ENCODE results near the gene DAB2.
"Not testable (repeated sequence)": the region's sequence is repeated elsewhere in the genome, so short reads cannot be mapped to it uniquely, and the experiment has no call there.

Gene DAB2

DNA sequence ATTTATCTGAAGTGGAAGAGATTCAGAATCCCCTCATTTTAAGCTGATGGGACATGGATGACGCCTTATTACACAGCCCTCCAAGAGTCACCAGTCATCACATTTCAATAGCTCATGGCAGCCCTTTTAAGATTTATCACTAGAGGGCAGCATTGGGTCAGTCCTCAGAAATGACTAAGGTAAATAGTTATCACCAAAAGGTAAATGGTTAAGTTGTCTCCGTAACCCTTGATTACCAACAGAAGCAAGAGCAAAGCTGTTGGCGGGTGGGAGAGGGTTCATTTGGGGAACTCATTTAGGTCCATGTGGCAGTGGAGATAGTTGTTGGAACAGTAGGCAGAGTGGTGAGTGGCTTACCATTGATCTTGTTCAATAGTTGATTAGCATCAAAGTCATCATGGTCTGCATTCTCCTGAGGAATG is 48.5 kb downstream of the DAB2 start:
- DNase-seq, result peak; percentile 57 to 64

DNA sequence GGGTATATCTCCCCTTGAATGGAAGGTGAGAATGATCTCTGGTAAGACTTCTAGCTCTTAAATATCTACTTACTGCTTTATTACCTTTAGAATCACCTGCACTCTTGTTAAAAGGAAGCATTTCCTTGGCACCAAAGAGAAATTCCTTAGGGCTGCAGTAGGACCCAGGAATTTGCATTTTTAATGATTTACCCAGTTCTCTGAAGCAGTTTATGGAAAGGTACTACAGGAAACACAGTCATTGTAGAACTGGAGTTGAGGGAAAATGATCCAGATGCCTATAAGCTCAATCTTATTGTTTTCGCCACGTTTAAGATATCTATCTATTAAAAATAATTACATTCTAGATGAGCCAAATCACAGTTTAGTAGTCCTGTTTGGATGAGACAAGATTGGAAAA is 51.0 kb downstream of the DAB2 start:
- DNase-seq, result no peak

DNA sequence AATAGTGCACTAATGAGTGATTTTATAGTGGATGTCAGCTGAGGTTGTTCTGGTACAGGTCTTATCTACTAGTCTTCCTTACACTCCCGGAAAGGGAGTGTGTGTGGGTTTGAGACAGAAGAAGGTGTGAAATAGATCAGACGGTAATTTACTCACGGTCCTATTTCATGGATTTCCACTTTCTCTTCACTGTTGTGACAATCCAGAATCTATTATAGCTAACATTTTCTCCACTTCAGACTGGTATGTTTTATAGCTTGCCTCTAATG is 53.5 kb downstream of the DAB2 start:
- DNase-seq, result no peak

- DNase-seq, result no peak
Observed at GRCh38 chr5:39370555-39371366, 54.0 kb downstream of the DAB2 start.

- no peak for DNase-seq
Observed at GRCh38 chr5:39369123-39369815, 55.5 kb downstream of the DAB2 start.

DNA sequence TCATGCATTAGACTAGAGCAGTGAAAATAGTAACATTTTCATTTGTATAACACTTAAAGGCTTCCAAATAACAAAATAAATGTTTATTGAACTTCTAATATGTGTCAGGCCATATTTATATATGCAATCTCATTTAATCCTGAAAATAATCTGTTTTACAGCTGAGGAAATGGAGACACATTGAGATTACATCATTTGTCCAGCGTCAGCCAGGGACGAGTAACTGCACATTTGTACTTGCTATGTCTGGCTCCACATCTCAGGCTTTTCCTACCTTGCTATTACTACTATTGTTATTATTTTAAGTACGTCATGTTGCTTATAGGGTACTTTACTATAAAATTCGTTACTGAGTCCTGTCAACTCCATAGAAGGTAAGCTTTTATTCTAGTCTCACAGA is 56.7 kb downstream of the DAB2 start:
- no peak for DNase-seq

GRCh38 chr5:39367711-39368110 is 57.1 kb downstream of the DAB2 start:
- no peak for DNase-seq

- no peak for DNase-seq
Observed at GRCh38 chr5:39364367-39364766, 60.4 kb downstream of the DAB2 start, which contains the start of gene C9. TSS of gene C9 (minus strand) at chr5:39364495. CDS start at chr5:39364464, 31 bp downstream.

DNA sequence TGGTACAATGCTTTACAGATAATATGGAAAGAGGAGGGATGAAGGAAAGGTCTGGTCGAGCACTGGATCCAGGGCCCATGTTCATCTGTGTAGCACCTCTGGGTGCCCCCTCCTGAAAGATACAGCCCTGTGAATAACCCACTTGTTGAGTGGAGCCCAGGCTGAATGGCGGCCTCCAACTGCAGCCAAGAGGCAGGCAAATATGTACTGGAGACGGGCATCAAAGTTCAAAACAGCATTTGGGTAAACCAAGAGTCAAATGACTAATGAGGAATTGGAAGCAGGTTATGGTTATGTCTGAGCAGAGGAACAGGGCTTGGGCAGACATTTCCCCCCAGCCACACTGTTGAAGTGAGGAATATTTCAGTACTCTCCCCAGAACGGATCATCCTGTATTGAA is 61.6 kb downstream of the DAB2 start:
- DNase-seq, result no peak

DNA sequence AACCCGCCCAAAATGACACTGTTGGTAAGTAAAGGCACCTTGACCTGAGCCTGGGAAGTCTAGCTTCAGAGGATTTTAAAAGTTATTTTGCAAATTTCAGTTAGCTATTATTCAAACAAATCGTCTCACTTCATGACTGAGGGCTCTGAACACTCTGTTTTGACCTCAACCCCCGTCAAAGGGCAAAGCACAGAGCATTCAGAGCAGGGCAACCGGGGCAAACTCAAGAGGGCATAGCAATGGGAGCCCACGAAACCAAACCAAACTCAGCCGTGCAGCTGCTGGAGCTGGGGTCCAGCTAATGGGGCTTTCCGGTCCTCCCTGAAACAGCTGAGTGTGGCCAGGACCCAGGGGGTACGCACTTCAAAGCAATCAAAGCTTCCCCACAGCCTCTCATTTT is 62.1 kb downstream of the DAB2 start:
- no peak for DNase-seq

DNA sequence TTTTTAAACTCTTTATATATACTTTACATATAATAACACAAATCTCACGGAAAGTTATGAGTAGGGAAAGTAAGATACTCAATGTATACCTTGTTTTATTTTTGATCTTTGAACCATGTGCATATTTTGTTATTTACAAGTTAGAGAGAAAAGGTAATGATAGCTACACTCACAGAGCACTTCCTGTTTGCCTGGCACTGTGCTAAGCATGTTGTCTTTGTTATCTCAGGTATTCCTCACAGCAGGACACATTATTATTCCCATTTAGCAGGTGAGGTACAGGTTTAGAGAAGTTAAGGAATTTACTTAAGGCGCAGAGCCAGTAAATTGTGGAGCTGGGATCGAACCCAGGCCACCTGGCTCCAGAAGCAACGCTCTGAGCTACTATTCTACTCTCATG is 63.5 kb downstream of the DAB2 start:
- DNase-seq, result no peak

DNA sequence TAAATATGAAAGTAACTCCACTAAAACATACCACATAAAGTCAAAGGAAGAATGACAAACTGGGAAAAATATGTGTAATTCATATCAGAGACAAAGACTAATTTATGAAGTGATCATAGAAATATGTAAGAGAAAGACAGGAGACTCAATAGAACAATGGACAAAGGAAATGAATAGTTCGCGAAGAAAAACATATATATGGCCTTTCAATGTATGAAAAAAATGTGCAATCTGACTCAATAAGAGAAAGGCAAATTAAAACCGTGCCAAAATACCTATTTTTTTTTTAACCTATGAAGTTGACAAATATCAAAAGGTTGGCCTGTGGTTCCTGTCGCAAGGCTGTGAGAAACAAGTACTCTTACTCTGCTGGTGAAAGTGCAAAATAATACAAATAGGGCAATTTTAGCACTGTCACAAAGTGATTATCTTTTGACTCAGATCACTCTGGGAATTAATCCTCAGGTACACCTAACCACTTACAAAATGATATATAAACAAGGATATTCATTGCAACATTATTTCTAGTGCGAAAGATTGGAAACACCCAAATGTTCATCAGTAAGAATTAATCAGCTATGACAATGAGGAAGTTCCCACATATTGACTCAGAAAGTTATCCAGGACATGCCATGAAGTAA is 64.2 kb downstream of the DAB2 start:
- no peak for DNase-seq

GRCh38 chr5:39356263-39356662 is 68.5 kb downstream of the DAB2 start:
- DNase-seq, result no peak

GRCh38 chr5:39355324-39355723 is 69.5 kb downstream of the DAB2 start:
- DNase-seq, result no peak

GRCh38 chr5:39353717-39354399 is 70.9 kb downstream of the DAB2 start:
- no peak for DNase-seq

DNA sequence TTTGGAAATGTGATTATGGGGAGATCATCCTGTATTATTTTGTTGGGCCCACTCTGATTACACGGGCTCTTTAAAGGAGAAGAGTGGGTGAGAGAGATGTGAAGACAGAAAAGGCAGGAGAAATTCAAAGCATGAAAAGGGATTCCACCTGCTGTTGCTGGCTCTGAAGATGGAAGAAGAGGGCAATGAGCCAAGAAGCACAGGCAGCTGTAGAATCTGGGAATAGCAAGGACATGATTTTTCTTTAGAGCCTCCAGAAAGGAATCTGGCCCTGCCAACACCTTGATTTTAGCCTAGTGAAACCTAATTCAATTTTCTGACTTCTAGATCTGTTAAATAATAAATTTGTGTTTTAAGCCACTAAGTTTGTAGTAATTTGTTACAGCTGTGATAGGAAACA is 71.8 kb downstream of the DAB2 start:
- no peak for DNase-seq

DNA sequence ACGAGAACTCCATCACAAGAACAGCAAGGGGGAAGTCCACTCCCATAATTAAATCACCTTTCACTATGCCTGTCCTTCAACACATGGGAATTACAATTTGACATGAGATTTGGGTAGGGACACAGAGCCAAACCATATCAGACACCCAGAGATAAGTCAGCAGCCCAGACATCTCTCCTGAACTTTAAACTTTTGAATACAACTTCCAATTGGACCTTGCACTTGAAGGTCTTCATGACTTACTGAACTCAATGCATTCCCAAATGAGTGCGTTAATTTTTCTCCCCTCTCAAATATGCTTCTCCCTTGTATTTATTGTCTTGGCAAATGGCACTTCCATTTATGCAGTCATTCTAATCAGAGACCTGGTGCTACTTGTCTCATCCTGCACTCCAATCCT is 72.6 kb downstream of the DAB2 start:
- DNase-seq, result no peak

- no peak for DNase-seq
Observed at GRCh38 chr5:39349484-39349883, 75.3 kb downstream of the DAB2 start.

DNA sequence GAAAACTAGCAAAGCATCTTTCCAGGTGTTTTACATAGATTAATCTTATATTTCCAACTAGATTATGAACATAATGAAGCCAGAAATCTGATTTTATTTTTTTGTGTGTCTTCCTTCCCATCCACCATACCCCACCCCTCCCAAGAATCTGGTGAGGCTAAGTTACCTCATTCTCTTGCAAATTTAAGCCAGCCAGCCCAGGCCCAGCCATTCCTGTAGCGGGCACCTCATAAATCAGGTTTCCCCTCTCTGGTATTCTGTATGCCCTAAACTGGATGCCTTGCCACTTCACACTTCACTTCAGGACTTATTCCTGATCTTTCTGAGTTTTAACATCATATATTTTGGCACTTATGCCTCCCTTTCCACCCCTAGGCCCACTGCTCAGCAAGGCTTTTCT is 82.3 kb downstream of the DAB2 start:
- DNase-seq, result no peak

DNA sequence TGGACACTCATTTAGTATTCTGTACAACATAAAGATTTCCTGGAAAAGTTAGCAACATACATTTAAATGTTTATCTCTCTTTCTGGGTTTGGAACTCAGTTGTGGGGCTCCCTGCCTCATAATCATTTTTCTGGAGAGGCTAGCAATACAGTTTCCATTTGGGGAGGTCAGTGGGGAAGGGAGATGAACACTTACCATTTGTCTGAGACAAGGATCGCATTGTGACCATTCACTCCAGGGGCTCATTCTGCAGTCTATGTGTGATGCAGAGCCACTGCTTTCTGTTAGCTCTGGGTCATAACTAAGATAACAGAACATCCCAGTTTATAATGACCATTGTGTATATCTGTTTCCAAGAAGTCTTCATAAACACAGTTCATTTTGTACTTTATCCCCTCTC is 82.9 kb downstream of the DAB2 start:
- DNase-seq, result no peak

- no peak for DNase-seq
Observed at GRCh38 chr5:39340506-39340905, 84.3 kb downstream of the DAB2 start.

DNA sequence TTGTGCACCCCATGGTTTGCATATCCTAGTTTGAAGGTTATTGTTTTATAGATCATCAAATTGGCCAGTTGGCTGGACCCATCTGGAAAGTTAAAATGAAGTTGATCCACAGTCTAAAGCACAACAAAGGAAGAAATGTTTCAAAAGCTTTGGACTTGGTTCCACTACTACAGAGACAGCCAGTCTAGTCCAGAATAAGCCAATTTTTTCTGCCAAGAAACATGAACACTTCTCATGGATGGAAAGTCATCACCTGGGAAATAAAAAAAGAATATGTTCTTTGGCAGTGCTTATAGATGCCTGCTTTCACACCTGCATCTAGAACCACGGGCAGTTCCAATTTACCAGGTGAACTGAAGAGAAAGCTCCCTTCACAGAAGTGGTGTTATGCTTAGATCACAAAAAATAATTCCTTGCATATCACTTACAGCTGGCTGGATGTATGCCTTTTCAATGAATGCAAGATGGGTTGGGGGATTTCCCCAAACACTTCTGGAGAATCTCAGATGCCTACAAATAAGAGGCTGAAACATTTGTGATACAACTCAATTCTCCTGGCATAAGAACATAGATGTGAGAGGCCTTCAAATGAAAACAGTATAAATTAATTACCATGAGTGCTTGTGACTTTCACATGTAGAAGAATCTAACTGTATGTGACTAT is 87.4 kb downstream of the DAB2 start:
- DNase-seq, result no peak

GRCh38 chr5:39334296-39334695 is 90.5 kb downstream of the DAB2 start:
- DNase-seq, result not testable (repeated sequence)

Data from AML-193 (cell line).